ENCODE measurements around the gene SLC35B2.

DNA sequence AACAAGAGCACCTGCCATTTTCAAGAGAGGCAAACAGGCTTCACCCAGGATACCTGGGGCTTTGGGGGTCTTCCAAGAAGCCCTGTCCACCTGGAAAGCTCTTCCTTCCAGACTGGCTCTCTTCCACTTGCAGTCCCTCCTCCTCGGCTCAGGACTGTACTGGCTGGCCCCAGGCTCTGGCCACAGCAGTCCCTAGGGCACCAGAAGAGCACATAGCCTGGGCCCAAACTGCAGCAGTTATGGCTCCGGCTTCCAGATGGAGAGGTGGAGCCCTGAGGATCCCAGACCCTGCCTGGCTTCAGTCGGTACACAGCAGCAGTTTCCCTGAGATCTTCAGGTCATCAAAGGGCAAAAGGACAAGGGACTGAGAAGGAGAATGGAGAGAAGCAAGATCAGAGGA lies 1.6 kb upstream of the SLC35B2 start:
- TF ChIP-seq CTCF (conservative IDR thresholded peaks at IDR 0.05; ENCODE audit: low read depth, low read length) (no peak), EZH2 (IDR thresholded peaks at IDR 0.05; ENCODE audit: low read length, unreplicated experiment) (no peak), EZH2phosphoT487 (IDR thresholded peaks at IDR 0.05; ENCODE audit: borderline replicate concordance, low read length) (no peak)
